Activated CD8-positive, alpha-beta memory T cell treated with anti-CD3 and anti-CD28 coated beads for 4 hours (primary cell): ENCODE data around the gene RELL1.

ENCODE experiments used
- DNase-seq, 2 donors: peaks; one replicate each; pipeline ENCODE4 v3.0.0-alpha.2; 2020; ENCODE audit warnings: low read depth in 2 of 2

The RELL1 gene

DNA sequence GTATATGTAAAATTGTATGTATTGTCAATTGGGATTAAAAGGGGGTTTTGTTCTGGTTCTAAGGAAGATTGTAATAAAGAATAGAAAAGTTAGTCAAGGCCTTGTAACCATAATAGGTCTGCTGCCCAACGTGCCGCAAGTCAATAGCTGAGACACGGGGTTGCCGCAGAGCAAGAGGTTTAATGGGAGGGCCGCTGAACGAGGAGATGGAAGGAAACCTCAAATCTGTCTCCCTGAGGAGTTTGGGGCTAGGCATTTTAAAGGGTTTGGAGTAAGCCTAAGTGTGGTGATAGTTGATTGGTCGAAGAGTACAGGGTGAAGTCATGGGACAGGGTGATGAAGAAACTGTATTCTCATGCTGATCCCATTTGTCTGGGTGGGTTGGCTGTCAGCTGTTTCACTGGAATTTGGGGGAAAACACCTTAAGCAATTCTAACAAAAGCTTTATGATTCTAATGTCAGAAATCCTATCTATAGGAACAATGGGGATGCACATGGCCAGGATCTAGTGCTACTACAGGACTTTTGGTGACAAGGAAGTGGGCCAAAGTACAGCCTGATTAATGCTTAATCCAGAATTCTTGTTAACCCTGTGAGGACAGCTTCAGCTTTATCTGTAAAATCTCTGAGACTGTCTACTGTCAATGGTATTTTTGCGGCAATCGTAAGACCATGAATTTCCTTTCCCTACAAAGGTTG is 86.9 kb downstream of the RELL1 start:
- DNase-seq: no peak

DNA sequence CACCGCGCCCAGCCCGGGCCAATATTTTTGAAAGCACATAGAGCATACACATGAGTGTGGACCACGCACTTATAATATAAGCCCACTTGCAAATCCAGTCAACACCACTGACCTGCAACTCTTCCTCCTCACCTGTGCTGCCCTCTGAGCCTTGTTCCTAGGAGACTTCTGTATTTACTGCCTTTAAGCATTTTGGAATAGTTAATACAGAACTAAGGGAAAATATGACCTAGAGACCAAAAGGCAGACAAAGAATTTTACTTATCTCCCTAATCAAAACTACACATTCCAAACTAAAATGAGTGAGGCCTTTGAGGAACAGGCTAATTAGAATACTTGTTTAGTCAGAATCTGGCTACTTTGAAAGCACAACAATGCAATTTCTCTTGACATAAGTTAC is 89.1 kb downstream of the RELL1 start:
- DNase-seq: no peak

DNA sequence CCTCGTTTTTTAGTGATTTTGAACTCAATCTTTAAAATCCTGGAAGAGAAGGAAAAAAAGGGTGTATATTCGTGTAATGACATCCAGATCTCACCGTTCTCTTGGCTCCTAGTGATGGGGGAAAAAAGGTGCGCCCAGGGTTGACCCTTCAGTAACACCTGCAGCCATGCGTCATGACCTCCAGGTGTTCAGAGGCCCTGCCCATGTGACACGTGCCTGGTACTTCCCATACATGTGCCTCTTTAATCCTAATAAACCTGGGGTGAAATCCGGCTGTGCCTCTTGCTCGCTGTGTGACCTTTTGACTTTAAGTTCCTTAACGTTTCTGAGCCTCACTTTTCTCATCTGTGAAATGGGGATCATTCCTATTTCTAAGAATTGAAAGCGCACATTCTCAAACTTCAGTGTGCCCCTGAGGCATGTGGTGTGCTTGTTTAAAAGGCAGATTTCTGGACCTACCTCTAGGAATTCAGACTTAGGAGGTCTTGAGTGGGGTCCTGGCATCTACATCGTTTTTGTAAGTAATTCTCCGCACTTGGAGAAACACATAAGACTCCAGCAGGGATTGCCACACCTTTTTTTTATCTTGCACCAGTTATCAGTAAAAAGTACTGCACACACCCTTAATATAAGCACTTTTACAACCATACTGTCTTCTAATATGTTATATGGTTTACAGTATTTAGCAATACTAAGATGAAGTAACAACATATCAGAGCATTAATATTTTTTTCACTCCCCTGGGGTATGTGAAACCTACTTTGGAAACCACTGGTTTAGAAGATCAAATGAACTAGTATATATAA is 90.1 kb downstream of the RELL1 start:
- no peak for DNase-seq

DNA sequence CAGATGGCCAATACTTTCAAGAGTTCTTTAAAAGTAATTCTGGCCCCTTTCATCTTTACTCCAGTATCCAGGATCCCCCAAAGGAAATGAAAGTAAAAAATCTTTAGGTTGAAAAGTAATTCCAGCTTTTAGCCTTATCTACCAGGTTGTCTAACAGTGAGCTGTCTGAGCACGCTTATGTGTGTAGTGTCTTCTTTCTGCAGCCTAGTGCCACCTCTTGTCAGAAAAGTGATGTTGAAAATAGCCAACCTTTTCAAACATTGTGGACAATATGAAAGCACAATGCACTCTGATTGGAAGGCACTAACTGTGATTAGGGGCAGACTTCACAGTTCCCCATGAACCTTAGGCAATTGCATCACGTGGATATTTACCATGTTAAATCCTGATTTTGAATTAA is 92.1 kb downstream of the RELL1 start:
- DNase-seq: no peak

DNA sequence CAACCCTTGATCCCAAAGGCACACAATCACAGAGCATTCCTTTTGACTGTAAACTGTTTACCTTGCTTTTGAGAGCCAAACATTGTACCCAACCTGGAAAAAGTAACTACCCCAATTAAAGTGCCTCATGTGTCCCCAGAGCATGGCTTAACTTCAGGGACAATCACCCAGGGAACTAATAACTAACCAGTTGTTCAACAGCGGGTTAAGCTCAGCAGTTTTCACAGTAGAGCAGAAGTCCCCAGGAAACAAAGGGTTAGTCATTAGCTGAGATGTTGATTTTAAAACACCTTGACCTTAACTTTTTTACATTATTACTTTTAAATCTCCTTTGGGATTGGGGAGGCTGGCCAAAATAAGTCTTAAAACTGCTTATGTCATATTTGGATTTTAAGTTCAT is 94.8 kb downstream of the RELL1 start:
- no peak for DNase-seq

DNA sequence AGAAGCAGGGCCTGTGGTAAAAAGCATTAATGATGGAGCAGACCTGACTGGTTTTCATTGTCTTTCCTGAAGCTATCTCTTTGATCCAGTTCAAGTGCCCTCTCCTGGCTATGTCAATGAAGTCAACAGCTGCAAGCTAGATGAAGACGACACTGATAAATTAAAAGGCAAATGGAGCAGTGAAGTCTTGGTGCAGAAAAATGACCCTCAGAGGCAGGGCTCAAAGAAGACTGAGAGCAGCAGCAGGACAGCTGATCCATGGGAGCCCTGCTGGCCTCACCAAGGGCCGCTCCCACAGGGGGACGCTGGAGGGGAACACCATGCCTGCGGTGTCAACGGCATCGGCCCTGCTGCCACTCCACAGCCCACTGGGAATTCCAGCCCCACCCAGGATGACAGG is 96.2 kb downstream of the RELL1 start:
- no peak for DNase-seq

DNA sequence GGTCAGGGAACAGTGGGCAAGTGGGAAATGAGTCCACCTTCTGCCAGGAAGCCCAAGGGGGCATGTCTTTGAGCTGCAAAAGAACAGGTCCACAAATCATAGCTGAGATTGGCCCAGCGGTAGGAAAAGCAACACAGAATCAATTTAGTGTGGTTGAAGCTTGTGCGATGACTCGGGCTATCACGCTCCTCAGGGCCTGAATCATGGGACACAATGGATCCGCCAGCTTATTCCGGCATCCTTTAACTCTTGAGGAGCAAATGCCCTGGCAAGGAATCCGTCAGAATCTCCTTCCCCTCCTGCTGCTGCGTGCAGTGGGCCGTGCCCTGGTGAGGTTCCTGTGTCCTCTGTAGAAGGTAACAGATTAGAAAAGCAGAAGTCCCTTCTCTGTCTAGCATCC is 98.0 kb downstream of the RELL1 start:
- DNase-seq: no peak

DNA sequence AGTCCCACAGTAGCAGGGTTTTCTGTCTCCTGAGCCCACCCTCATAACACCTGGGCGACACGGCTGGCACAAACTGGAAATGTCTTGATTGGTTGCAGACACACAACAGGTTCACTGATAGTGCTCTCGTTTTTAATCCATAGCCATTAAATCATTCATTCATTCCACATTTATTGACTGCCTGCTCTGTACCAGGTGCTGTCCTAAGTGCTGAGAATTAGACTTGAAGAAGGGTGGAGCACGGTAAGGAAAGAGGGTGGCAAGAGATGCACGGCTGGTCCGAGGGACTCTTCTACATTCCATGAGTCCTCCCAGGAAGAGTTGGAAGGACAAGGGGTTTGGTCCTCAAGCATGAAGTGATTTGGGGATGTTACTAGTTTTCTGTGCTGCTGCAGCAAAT is 100.0 kb downstream of the RELL1 start:
- DNase-seq: no peak

DNA sequence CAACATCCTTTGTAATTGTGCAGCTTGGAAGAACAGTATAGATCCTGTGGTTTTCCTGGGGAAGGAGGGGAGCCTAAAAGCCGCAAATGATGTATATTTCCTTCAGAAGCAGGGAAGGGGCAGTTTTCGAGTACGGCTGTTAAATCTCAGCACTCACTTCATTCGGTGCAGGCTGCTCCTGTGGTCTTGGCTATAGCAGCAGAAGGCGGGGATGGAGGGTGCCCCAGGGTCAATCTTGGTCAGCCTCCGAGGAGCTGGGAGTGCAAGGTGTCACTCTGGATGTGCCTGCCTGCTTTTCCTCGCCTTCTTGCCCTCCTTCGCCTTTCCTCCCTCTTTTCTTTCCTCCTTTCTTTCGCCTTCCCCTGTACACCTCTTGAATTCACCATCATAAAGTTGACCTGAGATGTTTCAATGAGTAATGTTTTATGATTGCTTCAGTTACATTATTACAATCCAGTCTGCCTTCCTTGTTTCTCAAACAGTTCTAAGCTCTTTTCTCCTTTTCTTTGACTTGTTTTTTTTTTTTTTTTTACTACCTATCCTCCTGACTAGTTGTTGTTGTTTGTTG is 101.6 kb downstream of the RELL1 start:
- DNase-seq: no peak

DNA sequence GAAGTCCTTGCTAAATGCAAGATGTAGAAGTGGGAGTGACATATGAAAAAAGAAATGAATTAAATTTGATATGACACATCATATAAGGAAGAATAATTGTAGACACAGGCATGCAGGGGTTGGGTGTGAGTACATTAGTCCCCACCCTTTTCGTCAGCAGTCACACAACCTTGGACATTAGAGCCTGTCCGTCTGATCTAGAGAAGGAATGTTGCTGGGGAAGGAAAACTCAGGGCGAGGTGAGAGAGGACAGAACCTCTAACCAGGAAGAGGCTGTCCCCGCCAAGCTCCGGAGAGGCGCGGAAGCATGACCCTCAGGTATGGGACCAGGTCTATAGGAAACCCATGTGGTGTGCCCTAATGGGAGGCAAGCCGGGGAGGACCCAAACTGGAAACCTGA is 102.1 kb downstream of the RELL1 start:
- DNase-seq: no peak

DNA sequence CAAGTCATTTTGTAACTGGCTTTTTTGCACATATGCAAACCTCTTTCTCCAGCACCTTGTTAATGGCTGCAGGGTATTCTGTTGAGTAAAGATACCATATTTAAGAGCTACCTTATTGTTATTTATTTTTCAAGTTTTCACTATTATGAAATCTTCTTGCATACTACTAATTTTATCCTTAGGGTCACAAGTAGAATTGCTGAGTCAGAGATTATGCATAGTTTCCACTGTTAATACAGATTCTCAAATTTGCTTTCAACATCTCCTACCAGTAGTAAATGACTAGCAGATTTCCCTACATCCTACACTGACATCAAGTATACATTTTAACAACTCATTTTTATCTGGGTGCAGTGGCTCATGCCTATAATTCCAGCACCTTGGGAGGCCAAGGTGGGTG is 112.6 kb downstream of the RELL1 start:
- DNase-seq: no peak

DNA sequence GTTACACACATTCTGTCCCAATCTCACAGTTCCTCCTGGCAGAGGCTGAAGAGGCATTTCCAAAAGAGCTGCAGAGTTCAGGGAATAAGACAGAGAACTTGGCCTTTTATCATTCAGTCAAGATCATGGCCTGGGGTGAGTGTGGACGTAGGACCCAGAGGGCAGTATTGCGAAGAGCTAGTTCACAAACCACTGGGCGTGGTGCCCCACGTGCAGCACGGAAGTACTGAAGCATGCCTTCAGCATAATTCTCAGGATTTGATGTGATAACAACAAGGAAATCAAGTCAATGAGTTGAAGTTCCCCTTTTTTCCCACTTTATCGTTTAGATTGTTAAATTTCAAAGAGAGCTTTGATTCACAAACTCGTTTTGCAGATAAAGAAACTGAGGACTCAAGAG is 117.7 kb downstream of the RELL1 start:
- no peak for DNase-seq

DNA sequence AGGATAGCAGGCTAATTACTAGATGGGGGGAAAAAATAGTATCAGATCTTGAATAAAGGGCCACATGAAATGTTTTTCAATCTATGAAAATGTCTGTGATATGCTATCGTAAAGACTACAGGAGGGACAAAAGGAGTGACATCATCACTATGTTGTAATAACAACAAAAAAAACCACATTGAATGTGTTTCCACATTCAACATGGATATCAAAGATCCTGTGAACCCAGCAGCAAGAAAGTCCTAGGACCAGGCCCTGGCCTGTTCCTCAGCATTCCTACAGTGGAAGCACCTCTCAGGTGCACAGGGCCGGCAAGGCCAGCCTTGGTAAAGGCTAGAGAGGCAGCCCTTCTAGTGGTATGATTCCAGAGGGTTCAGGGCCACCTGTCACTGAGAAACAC is 118.3 kb downstream of the RELL1 start:
- DNase-seq: no peak

DNA sequence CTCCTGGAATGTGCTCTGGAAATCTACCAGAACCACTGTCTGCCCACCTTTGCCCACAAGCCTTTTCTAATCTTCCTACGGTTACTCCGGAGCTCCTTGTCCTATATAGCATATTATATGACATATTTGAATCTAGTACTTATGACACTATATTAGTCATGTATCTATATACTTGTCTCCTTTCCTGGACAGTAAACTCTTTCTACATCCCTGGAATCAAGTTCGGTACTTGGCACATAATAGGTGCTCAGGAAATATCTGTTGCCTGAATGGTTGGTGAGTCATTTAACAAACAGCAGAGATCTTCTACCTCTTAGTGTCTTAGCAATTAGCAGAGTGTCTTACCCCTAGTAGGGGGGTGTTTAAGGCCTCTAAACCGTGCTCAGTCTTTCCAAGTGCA is 123.6 kb downstream of the RELL1 start:
- no peak for DNase-seq

DNA sequence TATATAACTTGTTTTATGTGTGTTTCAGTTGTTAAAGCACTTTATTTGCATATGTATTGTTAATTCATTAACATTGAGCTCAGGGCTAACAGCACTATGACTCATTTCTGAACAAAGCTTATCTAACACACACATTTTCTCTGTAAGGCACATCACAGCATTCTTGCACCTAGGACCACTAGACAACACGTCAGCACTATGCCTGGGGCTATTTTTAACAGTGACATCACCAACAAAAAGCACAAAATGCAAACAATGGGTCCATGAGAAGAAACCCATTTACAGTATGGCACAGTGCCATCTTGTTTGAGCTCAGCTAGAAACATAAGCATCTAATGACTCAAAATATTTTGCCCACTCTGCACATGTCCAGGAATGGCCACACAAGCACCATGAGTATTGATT is 124.4 kb downstream of the RELL1 start:
- DNase-seq: no peak

DNA sequence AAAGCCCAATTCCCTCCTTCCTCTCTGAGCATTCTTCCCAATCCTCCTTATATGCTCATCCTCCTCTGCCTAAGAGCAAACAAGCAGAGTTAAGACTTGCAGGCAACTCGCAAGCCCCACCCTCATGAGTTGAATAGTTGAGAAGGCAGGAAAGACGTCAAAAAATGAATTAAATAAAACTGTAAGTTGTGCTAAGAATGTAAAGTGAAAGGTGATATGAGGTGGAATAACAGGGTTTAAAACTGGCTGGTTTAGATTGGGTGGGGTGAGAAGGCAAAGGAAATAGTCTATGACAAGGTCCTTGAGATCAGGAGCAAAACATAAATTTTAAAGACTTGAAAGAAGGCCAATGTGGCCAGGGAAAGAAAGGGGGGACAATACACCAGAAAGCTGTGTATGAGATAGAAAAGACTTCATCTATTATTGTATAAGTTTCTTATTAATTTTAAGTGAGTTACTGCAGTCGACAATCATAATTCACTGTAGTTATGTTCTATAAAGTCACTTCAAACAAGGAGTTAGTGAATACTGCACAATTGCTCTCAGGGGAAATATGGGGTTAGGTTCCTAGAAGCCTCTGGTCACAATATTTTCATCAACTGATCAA is 124.9 kb downstream of the RELL1 start:
- DNase-seq: no peak
